Vein endothelial cell (primary cell): ENCODE measurements around the gene EEIG2. TPM values are rescaled to one million over a fixed set of nuclear protein-coding genes. Genes with fewer than 3 reads are reported as not detected.

ENCODE experiments used
- total RNA-seq: library from RNA; depleted of rRNA; stranded (reverse); fragments of >200 nt; gene quantifications from 2 replicates; pipeline ENCODE4 v1.2.3, GENCODE V29; 2012

The EEIG2 gene
- 3.6 and 6.9 TPM in 2 replicates for total RNA-seq

DNA sequence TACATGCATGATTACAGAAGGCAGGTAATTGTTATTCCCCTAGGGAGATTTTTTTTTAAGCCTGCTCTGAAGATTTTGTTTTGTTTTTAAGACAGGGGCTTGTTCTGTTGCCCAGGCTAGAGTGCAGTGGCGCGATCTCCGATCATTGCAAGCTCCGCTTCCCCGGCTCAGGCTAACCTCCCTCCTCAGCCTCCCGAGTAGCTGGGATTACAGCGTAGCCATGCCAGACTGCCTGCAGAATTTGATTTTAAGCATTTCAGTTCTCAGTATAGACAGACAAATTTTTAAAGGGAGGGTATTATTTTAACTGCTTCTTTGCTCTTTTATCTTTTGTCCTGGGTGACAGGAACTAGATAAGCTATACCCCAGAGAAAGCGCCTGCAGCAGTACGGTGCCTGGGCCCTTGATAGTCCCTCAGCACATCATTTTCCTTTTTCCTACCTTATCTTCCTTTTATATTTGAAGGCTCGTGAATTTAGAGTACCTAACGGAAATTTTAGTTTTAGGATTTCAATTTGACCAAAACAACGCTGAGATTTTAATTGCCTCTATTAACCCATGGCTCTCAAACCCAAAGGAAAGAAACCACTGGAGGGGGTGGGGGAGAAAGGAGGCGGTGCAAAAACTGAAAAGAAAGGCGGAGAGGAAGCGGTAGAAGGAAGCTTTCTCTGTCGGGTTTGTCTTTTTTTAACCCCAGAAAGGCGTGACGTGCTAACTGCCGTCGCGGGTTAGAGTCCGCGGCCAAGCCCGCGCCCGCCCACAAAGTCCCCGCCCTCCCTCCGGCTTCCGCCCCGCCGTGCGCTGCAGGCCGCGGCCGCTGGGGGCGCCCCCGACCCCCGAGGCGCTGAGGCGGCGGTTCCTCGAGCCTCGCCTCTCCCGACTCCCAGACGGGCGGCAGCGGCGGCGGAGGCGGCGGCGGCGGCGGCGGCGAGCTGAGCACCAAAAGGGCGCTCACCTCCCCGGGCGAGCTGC is at the start of gene EEIG2:
Gene EEIG2 (plus strand): TSS at position 886 of the 972 bp plus-strand sequence. CDS start 329 bp downstream, outside the sequence.

Other genes starting within 250 kb of the EEIG2 start
- not detected in 2 replicates for gene NBPF6, start 109.8 kb upstream of the EEIG2 start, total RNA-seq
- 1.1 and 2.9 TPM in 2 replicates for gene HENMT1, start 101.0 kb downstream of the EEIG2 start, total RNA-seq
- gene PRPF38B, start 132.2 kb downstream of the EEIG2 start, total RNA-seq: 18.0 and 22.8 TPM in 2 replicates
- gene FNDC7, start 152.8 kb downstream of the EEIG2 start, total RNA-seq: not detected in 2 replicates
- 41.8 and 58.6 TPM in 2 replicates for gene STXBP3, start 186.6 kb downstream of the EEIG2 start, total RNA-seq